HG03066 (cell line): Measurements from ENCODE around the gene MFF.

ENCODE experiments used
- ATAC-seq: cut with Tn5 transposase; IDR thresholded peaks from one replicate; pipeline ENCODE4 v1.9.1; 2021; ENCODE audit warnings: low read depth; ENCODE audit not compliant: unreplicated experiment

MFF gene, protein sequence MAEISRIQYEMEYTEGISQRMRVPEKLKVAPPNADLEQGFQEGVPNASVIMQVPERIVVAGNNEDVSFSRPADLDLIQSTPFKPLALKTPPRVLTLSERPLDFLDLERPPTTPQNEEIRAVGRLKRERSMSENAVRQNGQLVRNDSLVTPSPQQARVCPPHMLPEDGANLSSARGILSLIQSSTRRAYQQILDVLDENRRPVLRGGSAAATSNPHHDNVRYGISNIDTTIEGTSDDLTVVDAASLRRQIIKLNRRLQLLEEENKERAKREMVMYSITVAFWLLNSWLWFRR

GRCh38 chr2:227324995-227325838, at the start of gene MFF:
TSS of gene MFF (plus strand) at chr2:227325251. CDS start at chr2:227330666, 5,415 bp downstream.
- ATAC-seq: peak; percentile 96

DNA sequence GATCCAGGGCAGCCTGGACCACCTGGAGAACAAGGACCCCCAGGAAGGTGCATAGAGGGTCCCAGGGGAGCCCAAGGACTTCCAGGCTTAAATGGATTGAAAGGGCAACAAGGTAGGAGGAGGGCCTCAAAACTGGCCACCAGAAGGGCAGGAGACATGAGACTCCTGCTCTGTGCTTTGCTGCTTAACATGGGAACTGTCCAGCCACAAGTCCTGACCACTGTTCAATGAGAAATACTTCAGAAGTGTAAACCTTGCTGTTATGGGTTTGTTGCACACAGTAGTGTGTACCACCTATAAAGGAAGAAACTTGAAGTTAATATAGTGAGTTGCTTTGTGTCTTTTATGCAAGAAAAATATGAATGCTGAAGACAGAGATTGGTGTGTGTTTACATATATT, 44.2 kb upstream of the MFF start:
- ATAC-seq: no peak

GRCh38 chr2:227285741-227286236, 39.3 kb upstream of the MFF start:
- no peak for ATAC-seq

DNA sequence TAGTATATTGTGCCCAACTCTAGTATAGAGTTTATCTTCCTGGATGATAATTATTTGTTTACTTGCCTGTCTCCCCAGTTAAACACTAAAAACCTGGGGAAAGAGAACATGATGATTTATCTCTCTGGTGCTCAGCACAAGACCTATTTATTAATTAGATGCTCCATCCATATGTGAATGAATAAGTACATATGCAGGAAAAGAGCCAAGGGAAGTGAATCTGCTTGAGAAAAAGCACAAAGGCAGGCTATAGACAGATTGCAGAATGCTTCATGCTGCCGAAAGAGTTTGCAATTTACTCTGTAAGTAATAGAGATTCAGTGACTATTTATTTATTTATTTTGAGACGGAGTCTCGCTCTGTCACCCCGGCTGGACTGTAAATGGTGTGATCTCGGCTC, 37.3 kb upstream of the MFF start:
- ATAC-seq: no peak

- no peak for ATAC-seq
These were observed 32.7 kb upstream of the MFF start for GRCh38 chr2:227292314-227292713.

DNA sequence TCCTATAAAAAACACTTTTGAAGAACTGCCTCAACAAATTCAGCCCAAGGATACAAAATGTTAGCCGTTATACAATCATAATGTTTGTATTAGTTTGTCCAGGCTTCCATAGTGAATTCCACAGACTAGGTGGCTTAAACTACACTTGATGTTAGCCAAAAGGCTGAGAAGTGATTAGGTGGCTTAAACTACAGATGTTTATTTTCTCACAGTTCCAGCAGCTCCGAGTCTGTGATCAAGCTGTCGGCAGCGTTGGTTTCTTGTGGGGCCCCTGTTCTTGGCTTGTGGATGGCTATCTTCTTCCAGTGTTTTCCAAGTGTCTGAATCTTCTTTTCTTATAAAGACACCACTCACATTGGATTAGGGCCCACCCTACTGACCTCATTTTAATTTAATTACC, 31.5 kb upstream of the MFF start:
- no peak for ATAC-seq

DNA sequence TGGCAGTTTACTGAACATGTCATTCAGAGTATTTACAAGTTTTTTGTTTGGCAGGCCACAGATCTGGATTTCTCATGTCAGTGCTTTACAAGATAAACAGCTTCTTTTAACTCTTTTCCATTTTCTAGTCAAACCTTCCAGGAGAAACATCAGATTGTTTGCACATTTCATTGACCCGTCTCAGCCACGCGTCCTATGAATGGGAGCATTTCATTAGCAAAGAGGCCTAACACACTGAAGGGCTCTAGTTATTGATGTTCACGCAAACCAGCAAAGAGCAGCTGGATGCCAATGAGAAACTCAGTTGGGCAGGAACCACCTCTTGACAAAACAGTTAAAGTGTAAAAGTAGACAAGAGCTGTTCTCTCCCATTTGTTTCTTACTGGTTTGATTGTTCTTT, 29.2 kb upstream of the MFF start:
- no peak for ATAC-seq

DNA sequence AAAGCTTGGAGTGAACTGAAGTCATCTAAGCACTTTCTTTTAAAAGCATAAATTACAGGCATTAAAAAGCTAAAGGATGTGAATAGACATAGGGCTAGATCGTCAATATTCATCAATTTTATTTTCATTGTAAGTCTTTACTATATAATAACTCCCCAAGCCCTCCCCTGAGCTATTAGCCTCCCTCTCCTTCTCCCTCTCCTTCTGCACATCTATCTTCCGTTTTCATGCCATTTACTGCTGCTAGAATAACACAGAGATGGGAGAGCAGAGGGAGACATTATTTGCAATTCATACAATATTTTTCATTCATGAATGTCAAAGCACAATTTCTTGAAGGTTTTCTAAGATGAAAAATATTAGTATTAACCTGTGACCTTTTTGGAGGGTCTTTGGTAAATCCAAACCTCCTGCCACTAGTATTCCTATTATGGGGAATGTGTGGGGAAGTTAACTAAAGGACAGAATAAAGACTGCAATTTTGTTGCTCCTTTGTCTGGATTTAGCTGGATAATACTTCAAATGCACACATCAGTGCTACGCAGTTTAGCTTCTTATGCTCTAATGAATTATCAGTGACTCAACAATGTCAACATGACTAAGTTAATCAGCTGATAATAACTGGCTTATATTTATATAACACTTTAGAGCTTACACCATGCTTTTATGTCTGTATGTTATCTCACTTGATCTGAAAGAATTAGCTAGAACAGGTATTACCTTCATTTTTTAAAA, 28.2 kb upstream of the MFF start:
- no peak for ATAC-seq

GRCh38 chr2:227301523-227301922, 23.5 kb upstream of the MFF start:
- ATAC-seq: no peak

DNA sequence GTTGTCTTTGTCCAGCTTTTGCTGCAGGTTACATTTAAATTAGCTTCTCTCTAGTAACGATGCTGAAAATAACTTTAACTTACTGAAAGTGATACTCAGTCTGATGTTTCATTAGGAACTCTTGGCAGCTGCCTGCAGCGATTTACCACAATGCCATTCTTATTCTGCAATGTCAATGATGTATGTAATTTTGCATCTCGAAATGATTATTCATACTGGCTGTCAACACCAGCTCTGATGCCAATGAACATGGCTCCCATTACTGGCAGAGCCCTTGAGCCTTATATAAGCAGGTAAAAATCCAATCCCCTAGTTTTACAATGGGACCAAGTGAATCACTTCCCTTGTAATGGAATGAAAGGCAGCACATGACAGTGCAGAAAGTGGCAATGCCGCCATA, 16.3 kb upstream of the MFF start:
- ATAC-seq: peak; percentile 95

DNA sequence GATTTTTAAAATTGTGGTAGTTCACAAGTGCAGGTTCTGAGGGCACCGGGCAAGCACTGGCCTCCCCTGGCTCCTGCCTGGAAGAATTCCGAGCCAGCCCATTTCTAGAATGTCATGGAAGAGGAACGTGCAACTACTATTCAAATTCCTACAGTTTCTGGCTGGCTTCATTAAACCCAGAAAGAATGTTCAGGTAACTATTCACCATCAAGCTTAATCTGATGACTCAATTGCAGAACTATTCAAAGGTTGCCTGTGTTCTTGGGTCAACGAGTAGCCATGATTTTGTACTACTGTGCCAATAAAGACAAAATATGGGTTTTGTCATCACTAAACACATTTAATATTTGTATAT, 14.3 kb upstream of the MFF start:
- ATAC-seq: no peak

DNA sequence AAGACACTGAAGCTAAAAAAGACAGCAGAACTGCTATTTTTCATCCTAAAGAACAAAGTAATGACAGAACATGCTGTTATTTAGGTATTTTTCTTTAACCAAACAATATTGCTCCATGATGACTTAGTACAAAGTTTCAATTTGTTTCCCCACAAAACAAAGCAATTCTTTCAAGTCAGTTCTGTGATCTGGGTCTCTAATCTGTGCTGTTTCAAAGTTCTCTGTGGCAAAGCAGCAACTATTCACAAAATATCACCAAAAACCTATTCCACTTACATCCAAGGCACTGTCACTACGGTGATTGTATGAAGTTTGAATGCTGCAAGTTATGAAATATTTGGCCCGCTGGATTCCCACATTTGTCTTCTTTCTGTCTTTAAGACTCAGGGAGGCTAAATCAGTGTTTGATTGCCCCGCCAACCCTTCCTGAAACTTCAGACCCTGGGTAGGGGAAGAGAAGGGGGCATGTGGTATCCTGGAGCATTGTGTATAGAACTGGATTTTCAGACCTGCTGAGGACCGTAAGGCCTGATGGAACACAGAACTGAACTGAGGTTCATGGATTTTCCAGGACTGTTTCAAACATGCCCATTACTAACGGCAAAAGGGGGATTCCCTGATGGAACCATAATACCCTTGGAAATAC, 13.1 kb upstream of the MFF start:
- ATAC-seq: no peak

DNA sequence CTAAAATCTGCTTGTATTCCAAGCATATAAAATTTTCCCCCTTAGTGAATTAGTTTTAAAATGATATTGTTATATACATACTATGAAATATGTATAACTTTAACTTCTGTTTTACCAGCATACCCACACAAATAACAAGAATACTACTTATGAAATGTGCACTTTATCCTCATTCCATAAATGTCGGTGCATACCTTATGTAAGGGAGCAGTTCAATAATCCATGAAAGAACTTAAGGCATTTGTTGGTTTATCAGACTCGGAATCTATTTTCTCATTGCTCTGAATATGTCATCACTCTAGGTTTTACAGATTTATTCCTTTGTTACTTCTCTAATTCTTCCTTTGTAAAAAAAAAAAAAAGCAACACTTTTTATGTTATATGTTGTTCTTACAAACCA, 12.5 kb upstream of the MFF start:
- no peak for ATAC-seq

GRCh38 chr2:227313310-227313709, 11.7 kb upstream of the MFF start:
- no peak for ATAC-seq

- ATAC-seq: no peak
These were observed 7.2 kb upstream of the MFF start for GRCh38 chr2:227317834-227318233.

DNA sequence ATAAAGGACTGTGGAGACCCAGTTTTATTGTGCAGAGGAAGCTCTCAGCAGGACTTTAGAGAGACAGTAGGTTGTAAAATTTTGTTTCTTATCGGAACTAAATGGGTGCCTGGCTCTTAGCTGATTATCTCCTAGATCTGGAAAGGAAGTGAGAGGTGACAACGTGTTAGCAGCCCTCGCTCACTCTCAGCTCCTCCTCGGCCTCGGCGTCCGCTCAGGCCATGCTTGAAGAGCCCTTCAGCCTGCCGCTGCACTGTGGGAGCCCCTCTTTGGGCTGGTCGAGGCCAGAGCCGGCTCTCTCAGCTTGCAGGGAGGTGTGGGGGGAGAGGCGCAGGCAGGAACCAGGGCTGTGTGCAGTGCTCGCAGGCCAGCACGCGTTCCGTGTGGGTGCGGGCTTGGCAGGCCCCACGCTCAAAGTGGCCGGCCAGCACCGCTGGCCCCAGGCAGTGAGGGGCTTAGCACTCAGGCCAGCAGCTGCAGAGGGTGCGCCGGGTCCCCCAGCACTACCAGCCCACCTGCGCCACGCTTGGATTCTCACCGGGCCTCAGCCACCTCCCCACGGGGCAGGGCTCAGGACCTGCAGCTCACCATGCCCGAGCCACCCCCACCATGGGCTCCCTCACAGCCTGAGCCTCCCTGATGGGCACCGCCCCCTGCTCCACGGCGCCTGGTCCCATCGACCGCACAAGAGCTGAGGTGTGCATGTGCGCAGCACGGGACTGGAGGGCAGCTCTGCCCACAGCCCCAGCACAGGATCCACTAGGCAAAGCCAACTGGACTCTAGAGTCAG, 4.6 kb upstream of the MFF start:
- no peak for ATAC-seq

DNA sequence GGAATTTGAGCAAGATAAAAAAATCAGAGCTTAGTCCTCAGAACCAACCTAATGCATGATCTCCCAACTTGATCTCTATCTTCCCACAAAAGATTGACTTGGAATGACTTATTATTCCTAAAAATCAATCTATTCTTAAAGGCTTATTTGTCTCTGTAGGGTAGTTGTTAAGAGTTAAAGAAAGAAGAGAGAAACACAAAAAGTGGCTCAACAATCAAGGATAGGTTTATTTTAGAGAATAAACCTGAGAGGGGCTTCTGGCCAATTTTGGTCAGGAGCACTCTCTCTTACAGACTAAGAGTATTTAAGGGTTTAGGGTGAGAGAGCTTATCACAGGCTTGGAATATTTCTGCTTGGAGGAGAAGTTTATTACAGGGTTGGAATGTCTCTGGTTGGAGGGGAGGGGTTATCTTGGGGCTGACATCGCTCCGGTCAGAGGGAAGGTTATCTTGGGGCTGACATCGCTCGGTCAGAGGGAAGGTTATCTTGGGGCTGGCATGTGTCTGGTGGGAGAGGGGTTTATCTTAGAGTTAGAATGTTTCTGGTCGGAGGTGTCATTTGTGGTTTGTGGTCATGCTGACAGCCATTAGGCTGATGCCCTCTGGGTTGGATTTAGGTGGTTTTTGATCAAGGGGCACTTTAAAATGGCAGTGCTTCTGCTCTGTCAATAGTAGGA, 2.4 kb upstream of the MFF start:
- ATAC-seq: no peak

GRCh38 chr2:227323818-227324217, 1.2 kb upstream of the MFF start:
- no peak for ATAC-seq

GRCh38 chr2:227324642-227324994, 433 bp upstream of the MFF start:
- ATAC-seq: no peak

GRCh38 chr2:227325839-227326195, 766 bp downstream of the MFF start:
- ATAC-seq: peak; percentile 1
